ENCODE results near the gene ASMT.
A peak's percentile ranks its signal among the peaks of the same experiment; 100 is the strongest.
"Not testable (repeated sequence)": the region's sequence is repeated elsewhere in the genome, so short reads cannot be mapped to it uniquely, and the experiment has no call there.

Gene ASMT

DNA sequence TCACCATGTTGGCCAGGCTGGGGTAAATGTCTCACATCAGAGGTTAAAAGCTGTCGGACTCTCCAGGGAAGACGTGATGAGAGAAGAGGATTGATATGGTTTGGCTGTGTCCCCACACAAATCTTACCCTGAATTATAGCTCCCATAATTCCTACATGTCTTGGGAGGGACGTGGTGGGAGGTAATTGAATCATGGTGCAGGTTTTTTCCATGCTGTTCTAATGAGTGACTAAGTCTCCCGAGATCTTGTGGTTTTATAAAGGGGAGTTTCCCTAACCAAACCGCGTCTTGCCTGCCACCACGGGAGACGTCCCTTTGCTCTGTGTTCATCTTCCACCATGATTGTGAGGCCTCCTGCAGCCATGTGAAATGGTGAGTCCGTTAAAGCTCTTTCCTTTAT, 64.4 kb downstream of the ASMT start:
- TF ChIP-seq, protein P1, sequence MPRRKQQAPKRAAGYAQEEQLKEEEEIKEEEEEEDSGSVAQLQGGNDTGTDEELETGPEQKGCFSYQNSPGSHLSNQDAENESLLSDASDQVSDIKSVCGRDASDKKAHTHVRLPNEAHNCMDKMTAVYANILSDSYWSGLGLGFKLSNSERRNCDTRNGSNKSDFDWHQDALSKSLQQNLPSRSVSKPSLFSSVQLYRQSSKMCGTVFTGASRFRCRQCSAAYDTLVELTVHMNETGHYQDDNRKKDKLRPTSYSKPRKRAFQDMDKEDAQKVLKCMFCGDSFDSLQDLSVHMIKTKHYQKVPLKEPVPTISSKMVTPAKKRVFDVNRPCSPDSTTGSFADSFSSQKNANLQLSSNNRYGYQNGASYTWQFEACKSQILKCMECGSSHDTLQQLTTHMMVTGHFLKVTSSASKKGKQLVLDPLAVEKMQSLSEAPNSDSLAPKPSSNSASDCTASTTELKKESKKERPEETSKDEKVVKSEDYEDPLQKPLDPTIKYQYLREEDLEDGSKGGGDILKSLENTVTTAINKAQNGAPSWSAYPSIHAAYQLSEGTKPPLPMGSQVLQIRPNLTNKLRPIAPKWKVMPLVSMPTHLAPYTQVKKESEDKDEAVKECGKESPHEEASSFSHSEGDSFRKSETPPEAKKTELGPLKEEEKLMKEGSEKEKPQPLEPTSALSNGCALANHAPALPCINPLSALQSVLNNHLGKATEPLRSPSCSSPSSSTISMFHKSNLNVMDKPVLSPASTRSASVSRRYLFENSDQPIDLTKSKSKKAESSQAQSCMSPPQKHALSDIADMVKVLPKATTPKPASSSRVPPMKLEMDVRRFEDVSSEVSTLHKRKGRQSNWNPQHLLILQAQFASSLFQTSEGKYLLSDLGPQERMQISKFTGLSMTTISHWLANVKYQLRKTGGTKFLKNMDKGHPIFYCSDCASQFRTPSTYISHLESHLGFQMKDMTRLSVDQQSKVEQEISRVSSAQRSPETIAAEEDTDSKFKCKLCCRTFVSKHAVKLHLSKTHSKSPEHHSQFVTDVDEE (CRISPR knock-in tag; IDR thresholded peaks at IDR 0.05), result no peak
- TF ChIP-seq ZC3H10 (CRISPR knock-in tag; IDR thresholded peaks at IDR 0.05) (no peak), ISL1 (CRISPR knock-in tag; IDR thresholded peaks at IDR 0.05) (no peak)
- ATAC-seq, result peak; percentile 82

DNA sequence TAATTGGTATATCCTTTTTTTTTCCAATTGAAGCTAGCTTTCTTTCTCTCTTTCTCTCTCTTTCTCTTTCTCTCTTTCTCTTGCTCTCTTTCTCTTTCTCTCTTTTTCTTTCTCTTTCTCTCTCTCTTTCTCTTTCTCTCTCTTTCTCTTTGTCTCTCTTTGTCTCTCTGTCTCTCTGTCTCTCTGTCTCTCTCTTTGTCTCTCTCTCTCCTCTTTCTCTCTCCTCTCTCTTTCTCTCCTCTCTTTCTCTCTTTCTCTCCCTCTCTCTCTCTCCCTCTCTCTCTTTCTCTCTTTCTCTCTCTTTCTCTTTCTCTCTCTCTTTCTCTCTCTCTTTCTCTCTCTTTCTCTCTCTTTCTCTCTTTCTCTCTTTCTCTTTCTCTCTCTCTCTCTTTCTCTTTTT, 66.6 kb downstream of the ASMT start:
- TF ChIP-seq, protein P2, sequence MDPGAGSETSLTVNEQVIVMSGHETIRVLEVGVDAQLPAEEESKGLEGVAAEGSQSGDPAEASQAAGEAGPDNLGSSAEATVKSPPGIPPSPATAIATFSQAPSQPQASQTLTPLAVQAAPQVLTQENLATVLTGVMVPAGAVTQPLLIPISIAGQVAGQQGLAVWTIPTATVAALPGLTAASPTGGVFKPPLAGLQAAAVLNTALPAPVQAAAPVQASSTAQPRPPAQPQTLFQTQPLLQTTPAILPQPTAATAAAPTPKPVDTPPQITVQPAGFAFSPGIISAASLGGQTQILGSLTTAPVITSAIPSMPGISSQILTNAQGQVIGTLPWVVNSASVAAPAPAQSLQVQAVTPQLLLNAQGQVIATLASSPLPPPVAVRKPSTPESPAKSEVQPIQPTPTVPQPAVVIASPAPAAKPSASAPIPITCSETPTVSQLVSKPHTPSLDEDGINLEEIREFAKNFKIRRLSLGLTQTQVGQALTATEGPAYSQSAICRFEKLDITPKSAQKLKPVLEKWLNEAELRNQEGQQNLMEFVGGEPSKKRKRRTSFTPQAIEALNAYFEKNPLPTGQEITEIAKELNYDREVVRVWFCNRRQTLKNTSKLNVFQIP (CRISPR knock-in tag; IDR thresholded peaks at IDR 0.05; ENCODE audit: borderline replicate concordance, low read depth), result no peak
- TF ChIP-seq SNAI2 (CRISPR knock-in tag; IDR thresholded peaks at IDR 0.05), result no peak
- TF ChIP-seq, protein P3, sequence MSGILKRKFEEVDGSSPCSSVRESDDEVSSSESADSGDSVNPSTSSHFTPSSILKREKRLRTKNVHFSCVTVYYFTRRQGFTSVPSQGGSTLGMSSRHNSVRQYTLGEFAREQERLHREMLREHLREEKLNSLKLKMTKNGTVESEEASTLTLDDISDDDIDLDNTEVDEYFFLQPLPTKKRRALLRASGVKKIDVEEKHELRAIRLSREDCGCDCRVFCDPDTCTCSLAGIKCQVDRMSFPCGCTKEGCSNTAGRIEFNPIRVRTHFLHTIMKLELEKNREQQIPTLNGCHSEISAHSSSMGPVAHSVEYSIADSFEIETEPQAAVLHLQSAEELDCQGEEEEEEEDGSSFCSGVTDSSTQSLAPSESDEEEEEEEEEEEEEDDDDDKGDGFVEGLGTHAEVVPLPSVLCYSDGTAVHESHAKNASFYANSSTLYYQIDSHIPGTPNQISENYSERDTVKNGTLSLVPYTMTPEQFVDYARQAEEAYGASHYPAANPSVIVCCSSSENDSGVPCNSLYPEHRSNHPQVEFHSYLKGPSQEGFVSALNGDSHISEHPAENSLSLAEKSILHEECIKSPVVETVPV (CRISPR knock-in tag; IDR thresholded peaks at IDR 0.05), result no peak
- TF ChIP-seq ARNTL (CRISPR knock-in tag; IDR thresholded peaks at IDR 0.05; ENCODE audit: borderline replicate concordance, low read depth), result no peak
- no peak for TF ChIP-seq ZNF70 (CRISPR knock-in tag; IDR thresholded peaks at IDR 0.05)
- no peak for TF ChIP-seq ZC3H10 (CRISPR knock-in tag; IDR thresholded peaks at IDR 0.05)
- TF ChIP-seq ZNF565 (CRISPR knock-in tag; conservative IDR thresholded peaks at IDR 0.05; ENCODE audit: low read depth), result no peak
- no peak for TF ChIP-seq TCF4 (CRISPR knock-in tag; IDR thresholded peaks at IDR 0.05; ENCODE audit: borderline replicate concordance)
- TF ChIP-seq, protein P4, sequence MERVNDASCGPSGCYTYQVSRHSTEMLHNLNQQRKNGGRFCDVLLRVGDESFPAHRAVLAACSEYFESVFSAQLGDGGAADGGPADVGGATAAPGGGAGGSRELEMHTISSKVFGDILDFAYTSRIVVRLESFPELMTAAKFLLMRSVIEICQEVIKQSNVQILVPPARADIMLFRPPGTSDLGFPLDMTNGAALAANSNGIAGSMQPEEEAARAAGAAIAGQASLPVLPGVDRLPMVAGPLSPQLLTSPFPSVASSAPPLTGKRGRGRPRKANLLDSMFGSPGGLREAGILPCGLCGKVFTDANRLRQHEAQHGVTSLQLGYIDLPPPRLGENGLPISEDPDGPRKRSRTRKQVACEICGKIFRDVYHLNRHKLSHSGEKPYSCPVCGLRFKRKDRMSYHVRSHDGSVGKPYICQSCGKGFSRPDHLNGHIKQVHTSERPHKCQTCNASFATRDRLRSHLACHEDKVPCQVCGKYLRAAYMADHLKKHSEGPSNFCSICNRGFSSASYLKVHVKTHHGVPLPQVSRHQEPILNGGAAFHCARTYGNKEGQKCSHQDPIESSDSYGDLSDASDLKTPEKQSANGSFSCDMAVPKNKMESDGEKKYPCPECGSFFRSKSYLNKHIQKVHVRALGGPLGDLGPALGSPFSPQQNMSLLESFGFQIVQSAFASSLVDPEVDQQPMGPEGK (CRISPR knock-in tag; IDR thresholded peaks at IDR 0.05; ENCODE audit: borderline replicate concordance), result no peak
- TF ChIP-seq RARB (CRISPR knock-in tag; IDR thresholded peaks at IDR 0.05), result no peak
- no peak for TF ChIP-seq OSR1 (CRISPR knock-in tag; IDR thresholded peaks at IDR 0.05)
- no peak for TF ChIP-seq TOX (CRISPR knock-in tag; IDR thresholded peaks at IDR 0.05; ENCODE audit: borderline replicate concordance)
- TF ChIP-seq ZFP3 (CRISPR knock-in tag; IDR thresholded peaks at IDR 0.05), result no peak
- TF ChIP-seq, protein P5, sequence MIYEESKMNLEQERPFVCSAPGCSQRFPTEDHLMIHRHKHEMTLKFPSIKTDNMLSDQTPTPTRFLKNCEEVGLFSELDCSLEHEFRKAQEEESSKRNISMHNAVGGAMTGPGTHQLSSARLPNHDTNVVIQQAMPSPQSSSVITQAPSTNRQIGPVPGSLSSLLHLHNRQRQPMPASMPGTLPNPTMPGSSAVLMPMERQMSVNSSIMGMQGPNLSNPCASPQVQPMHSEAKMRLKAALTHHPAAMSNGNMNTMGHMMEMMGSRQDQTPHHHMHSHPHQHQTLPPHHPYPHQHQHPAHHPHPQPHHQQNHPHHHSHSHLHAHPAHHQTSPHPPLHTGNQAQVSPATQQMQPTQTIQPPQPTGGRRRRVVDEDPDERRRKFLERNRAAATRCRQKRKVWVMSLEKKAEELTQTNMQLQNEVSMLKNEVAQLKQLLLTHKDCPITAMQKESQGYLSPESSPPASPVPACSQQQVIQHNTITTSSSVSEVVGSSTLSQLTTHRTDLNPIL (CRISPR knock-in tag; IDR thresholded peaks at IDR 0.05; ENCODE audit: low read depth), result no peak
- no peak for ATAC-seq

DNA sequence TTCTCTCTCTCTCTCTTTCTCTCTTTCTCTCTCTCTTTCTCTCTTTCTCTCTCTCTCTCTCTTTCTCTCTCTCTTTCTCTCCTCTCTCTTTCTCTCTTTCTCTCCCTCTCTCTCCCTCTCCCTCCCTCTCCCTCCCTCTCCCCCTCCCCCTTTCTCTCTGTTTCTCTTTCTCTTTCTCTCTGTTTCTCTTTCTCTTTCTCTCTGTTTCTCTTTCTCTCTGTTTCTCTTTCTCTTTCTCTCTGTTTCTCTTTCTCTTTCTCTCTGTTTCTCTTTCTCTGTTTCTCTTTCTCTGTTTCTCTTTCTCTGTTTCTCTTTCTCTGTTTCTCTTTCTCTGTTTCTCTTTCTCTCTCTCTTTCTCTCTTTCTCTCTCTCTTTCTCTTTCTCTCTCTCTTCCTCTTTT, 67.0 kb downstream of the ASMT start:
- ATAC-seq, result not testable (repeated sequence)

DNA sequence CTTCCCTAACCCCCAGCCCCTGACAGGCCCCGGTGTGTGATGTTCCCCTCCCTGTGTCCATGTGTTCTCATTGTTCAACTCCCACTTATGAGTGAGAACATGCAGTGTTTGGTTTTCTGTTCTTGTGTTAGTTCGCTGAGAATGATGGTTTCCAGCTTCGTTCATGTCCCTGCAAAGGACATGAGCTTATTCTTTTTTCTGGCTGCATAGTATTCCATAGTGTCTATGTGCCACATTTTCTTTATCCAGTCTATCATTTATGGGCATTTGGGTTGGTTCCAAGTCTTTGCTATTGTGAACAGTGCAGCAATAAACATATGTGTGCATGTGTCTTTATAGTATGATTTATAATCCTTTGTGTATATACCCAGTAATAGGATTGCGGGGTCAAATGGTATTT, 67.6 kb downstream of the ASMT start:
- ATAC-seq, result not testable (repeated sequence)

DNA sequence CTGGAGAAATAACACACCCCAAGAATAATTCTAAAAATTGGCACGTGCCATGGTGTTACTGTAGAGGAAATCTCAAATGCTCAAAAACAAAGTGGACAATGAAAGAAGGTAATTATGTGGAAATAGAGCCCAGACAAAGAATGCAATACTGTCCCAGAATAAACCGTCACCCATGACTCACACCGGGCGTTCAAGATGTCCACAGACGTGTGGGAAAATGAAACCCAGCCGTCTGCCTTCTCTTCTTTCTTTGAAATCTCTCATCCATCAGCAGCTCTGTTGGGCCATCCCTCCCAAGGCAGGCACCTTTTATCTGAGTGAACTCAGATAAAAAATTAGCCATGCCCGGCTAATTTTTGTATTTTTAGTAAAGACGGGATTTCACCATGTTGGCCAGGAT, 70.0 kb downstream of the ASMT start:
- ATAC-seq, result peak; percentile 65

DNA sequence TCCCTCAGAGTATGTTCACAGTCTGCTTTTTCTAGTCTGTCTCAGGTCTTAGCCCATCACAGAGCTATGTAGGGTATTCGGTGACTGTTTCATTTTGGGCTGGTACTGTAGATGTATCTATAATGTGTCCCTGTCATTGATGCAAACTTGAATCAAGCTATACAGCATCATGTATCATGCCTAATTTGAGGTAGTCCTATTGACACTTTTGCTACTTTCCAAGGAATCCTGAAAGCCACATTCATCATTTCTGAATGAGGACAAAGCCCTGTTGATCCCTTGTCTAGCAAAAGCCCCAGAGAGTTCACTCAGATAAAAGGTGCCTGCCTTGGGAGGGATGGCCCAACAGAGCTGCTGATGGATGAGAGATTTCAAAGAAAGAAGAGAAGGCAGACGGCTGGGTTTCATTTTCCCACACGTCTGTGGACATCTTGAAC, 70.6 kb downstream of the ASMT start:
- peak; percentile 61 for ATAC-seq

Measured in SK-N-SH treated with all-trans-retinoic acid at 6 μM for 48 hours (cell line).